IgD-negative memory B cell (primary cell): ENCODE data around the gene HYAL1. TPM values are rescaled to one million over a fixed set of nuclear protein-coding genes. Genes with fewer than 3 reads are reported as not detected.
A peak's percentile ranks its signal among the peaks of the same experiment; 100 is the strongest.
"Not testable (repeated sequence)": the region's sequence is repeated elsewhere in the genome, so short reads cannot be mapped to it uniquely, and the experiment has no call there.

Experiments used
- H3K27ac Mint-ChIP-seq, 3 donors: one replicate each; pipeline ENCODE4 v1.8.0; 2020 to 2022; ENCODE audit warnings: mild to moderate bottlenecking in 3 of 3, mixed read lengths in 3 of 3, moderate library complexity in 1 of 3
- H3K27me3 Mint-ChIP-seq: one replicate; pipeline ENCODE4 v1.8.0; 2021; ENCODE audit warnings: mixed read lengths
- H3K36me3 Mint-ChIP-seq: one replicate; pipeline ENCODE4 v1.8.0; 2020; ENCODE audit warnings: mild to moderate bottlenecking, mixed read lengths
- H3K4me1 Mint-ChIP-seq, 3 donors: one replicate each; pipeline ENCODE4 v1.8.0; 2020 to 2022; ENCODE audit warnings: mixed read lengths in 3 of 3, mild to moderate bottlenecking in 1 of 3
- H3K4me3 Mint-ChIP-seq, 4 donors: one replicate each; pipeline ENCODE4 v1.8.0; 2020 to 2022; ENCODE audit warnings: mild to moderate bottlenecking in 4 of 4, mixed read lengths in 4 of 4, moderate library complexity in 3 of 4
- H3K9me3 Mint-ChIP-seq, 3 donors: one replicate each; pipeline ENCODE4 v1.8.0; 2020 to 2021; ENCODE audit warnings: mixed read lengths in 3 of 3, mild to moderate bottlenecking in 1 of 3
- polyA plus RNA-seq: library from polyadenylated mRNA; unstranded; fragments of 300-500 nt; fragmentation: Illumina TruSeq; gene quantifications from one replicate; pipeline ENCODE4 v1.2.3, GENCODE V29; 2021

The HYAL1 gene
- polyA plus RNA-seq, 1 donor from 2014 or later = 0.14 TPM

DNA sequence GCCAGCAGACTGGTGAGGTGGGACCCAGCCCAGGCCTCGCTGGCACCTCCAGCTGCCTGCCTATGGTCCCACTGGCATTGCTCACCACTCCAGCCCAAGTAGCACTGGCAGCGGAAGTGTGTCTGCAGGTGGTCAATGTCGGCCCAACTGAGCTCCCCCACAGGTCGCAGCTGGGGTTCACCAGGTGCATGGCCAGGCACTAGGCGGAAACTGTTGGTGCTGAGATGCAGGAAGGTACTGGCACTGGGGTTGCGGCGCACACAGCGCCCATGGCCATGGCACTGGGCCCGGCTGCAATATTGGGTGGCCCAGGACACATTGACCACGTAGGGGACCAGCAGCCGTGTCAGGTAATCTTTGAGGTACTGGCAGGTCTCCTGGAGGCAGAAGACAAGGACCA is 14.8 kb upstream of the HYAL1 start:
- Mint-ChIP-seq H3K4me3 (peak overlapping the region in 2 of 4 donors; percentile 78 to 92), H3K27me3 (no peaks in the 10 kb centered on the region), H3K9me3 (no peaks in the 10 kb centered on the region), H3K27ac (peak overlapping the region in 1 of 3 donors; percentile 82), H3K4me1 (peaks cover 24 to 39% (median 25%) of the 10 kb centered on the region in 3 donors), H3K36me3 (peaks cover 2% of the 10 kb centered on the region)

- Mint-ChIP-seq H3K36me3 (peaks cover 2% of the 10 kb centered on the region), H3K27ac (peak overlapping the region in 1 of 3 donors; percentile 78), H3K27me3 (no peaks in the 10 kb centered on the region), H3K4me3 (peak overlapping the region in 1 of 4 donors; percentile 82), H3K9me3 (no peaks in the 10 kb centered on the region), H3K4me1 (peaks cover 21 to 39% (median 24%) of the 10 kb centered on the region in 3 donors)
Observed at GRCh38 chr3:50317300-50317699, 13.9 kb upstream of the HYAL1 start.

- Mint-ChIP-seq H3K9me3 (no peaks in the 10 kb centered on the region), H3K4me1 (peaks cover 20 to 39% (median 24%) of the 10 kb centered on the region in 3 donors), H3K27me3 (no peaks in the 10 kb centered on the region), H3K4me3 (peak overlapping the region; percentile 45 to 86 (median 79)), H3K27ac (peak overlapping the region; percentile 65 to 78 (median 68)), H3K36me3 (peaks cover 2% of the 10 kb centered on the region)
Observed at GRCh38 chr3:50316657-50317242, 13.4 kb upstream of the HYAL1 start.

DNA sequence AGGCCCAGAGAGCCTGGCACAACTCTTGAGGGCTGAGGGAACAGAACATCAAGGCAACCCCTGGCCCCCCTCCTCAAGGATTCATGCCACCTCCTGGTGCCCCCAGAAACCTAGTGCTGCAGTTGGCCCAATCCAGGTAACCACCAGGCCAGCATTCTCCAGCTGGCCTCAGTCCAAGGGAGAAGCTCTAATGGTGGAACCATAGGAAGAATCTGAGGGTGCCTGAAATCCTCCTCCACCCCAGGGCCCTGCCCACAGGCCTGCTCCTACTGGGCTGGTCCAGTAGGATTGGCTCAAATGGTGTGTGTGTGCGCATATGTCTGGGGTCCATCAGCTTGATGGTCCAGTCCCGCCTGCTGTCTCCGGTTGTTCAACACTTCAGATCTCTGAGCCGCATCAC is 11.4 kb upstream of the HYAL1 start:
- Mint-ChIP-seq H3K27me3 (no peaks in the 10 kb centered on the region), H3K4me3 (no peak overlapping the region), H3K27ac (no peak overlapping the region), H3K36me3 (peaks cover 2% of the 10 kb centered on the region), H3K9me3 (no peaks in the 10 kb centered on the region), H3K4me1 (peaks cover 14 to 31% (median 18%) of the 10 kb centered on the region in 3 donors)

- peak overlapping the region in 1 of 3 donors; percentile 26 for H3K27ac Mint-ChIP-seq
- peaks cover 12 to 28% (median 16%) of the 10 kb centered on the region in 3 donors for H3K4me1 Mint-ChIP-seq
- no peak overlapping the region for H3K4me3 Mint-ChIP-seq
- H3K27me3 Mint-ChIP-seq = no peaks in the 10 kb centered on the region
- H3K9me3 Mint-ChIP-seq = no peaks in the 10 kb centered on the region
- peaks cover 2% of the 10 kb centered on the region for H3K36me3 Mint-ChIP-seq
Observed at GRCh38 chr3:50314342-50314741, 11.0 kb upstream of the HYAL1 start.

DNA sequence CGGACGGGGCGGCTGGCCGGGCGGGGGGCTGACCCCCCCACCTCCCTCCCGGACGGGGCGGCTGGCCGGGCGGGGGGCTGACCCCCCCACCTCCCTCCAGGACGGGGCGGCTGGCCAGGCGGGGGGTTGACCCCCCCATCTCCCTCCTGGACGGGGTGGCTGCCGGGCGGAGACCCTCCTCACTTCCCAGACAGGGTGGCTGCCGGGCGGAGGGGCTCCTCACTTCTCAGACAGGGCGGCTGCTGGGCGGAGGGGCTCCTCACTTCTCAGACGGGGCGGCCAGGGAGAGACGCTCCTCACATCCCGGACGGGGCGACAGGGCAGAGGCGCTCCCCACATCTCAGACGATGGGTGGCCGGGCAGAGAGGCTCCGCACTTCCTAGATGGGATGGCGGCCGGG is 8.7 kb upstream of the HYAL1 start:
- not testable (repeated sequence) for H3K4me3 Mint-ChIP-seq, H3K27ac Mint-ChIP-seq, H3K27me3 Mint-ChIP-seq, H3K9me3 Mint-ChIP-seq, H3K36me3 Mint-ChIP-seq
- peaks cover 9 to 14% (median 10%) of the 10 kb centered on the region in 3 donors for H3K4me1 Mint-ChIP-seq

DNA sequence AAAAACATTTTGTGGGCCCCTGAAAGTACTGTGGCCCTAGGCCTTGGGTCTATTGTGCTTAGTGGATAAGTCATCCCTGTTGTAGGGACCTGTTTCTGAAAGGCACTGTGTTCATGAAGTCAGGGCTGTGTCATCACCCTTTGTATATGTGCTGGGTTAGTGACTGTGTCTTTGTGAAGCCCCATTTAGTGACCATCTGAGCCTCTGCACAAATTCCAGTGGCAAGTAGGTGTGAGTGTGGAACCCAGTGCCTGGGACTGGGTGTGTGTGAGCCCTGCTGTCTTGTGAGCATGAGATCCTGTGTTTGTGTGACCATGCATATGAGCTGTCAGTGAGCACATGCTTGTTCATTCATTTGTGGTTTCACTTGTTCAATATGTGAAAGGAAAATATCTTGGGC is 1.2 kb upstream of the HYAL1 start:
- Mint-ChIP-seq H3K36me3 (no peaks in the 10 kb centered on the region), H3K4me3 (peak overlapping the region in 1 of 4 donors; percentile 50), H3K27me3 (no peaks in the 10 kb centered on the region), H3K4me1 (peaks cover 7 to 13% (median 9%) of the 10 kb centered on the region in 3 donors), H3K9me3 (no peaks in the 10 kb centered on the region), H3K27ac (peak overlapping the region in 1 of 3 donors; percentile 46)

DNA sequence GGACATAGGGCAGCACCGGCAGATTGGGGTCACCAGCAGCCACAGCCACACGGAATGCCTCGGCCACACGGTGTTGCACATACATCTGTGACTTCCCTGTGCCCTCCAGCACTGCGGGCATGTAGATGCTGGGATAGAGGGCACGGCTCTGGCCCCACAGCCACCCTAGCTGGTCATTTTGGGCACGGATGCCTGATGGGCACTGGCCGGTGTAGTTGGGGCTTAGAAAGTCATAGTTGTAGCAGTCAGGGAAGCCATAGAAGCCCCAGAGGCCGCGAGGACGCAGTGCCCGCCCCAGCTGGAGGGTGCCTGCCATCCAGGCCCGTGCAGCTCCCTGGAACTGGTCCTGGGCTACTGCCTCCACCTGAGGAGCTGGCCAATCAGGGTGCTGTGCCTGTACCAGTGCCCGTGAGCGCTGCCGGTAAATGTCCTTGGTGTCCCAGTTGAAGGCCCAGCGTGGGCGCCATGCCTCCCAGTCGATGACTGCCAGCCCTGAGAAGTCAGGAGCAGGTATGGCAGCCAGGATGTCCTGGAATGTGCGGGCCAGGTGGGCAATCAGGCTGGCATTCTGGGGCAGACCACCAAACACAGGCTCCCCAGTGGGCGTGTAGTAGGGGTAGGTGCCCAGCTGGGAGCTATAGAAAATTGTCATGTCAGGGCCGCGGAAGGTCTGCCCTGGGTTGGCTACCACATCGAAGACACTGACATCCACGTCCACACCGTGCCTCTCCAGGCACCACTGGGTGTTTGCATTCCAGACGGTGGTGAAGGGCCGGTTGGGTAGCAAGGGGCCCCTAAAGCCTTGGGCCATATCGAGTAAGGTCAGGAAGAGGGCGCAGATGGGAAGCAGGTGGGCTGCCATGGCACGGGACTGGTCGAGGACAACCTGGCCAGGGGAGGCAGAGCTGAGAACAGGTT is 1.0 kb downstream of the HYAL1 start:
- peaks cover 12 to 23% (median 16%) of the 10 kb centered on the region in 3 donors for H3K4me1 Mint-ChIP-seq
- H3K36me3 Mint-ChIP-seq = no peaks in the 10 kb centered on the region
- H3K9me3 Mint-ChIP-seq = no peaks in the 10 kb centered on the region
- peak overlapping the region in 1 of 4 donors; percentile 54 for H3K4me3 Mint-ChIP-seq
- H3K27ac Mint-ChIP-seq = no peak overlapping the region
- H3K27me3 Mint-ChIP-seq = no peaks in the 10 kb centered on the region

DNA sequence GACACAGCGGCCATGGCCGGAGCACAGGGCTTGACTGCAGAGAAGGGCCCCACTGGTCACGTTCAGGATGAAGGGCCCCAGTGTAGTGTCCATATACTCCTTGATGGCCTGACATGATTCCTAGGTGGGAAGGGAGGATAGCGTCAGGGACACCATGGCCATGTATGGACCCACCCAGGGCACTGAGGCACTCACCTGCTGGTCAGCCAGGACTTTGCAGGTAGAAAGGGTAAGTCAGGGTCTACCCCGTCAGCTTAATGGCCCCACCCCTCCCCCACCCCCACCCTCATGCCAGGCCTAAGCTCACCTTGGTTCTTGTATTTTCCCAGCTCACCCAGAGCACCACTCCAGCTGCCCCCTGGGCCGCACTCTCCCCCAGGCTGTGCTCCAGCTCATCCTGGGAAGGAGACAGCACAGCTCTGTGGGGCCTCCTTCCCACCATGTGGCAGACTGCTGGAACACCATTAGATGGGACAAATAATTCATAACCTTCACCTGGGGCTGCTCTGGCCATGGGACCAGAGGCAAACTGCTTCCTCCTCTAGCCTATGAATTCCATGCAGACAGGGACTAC is 2.6 kb downstream of the HYAL1 start:
- Mint-ChIP-seq H3K27ac (peak overlapping the region in 2 of 3 donors; percentile 23 to 98), H3K36me3 (no peaks in the 10 kb centered on the region), H3K4me1 (peaks cover 12 to 23% (median 18%) of the 10 kb centered on the region in 3 donors), H3K27me3 (no peaks in the 10 kb centered on the region), H3K4me3 (peak overlapping the region in 2 of 4 donors; percentile 29 to 83), H3K9me3 (no peaks in the 10 kb centered on the region)

GRCh38 chr3:50299929-50300680 is 3.3 kb downstream of the HYAL1 start:
- Mint-ChIP-seq H3K9me3 (no peaks in the 10 kb centered on the region), H3K36me3 (no peaks in the 10 kb centered on the region), H3K27ac (peak overlapping the region; percentile 86 to 98 (median 98)), H3K4me3 (peak overlapping the region; percentile 83 to 99 (median 98)), H3K27me3 (no peaks in the 10 kb centered on the region), H3K4me1 (peaks cover 12 to 23% (median 18%) of the 10 kb centered on the region in 3 donors)

GRCh38 chr3:50299638-50299928 is 3.8 kb downstream of the HYAL1 start:
- no peaks in the 10 kb centered on the region for H3K36me3 Mint-ChIP-seq
- H3K9me3 Mint-ChIP-seq = no peaks in the 10 kb centered on the region
- H3K4me1 Mint-ChIP-seq = peaks cover 12 to 23% (median 16%) of the 10 kb centered on the region in 3 donors
- H3K27ac Mint-ChIP-seq = peak overlapping the region; percentile 86 to 98 (median 98)
- no peaks in the 10 kb centered on the region for H3K27me3 Mint-ChIP-seq
- peak overlapping the region; percentile 83 to 99 (median 98) for H3K4me3 Mint-ChIP-seq

- Mint-ChIP-seq H3K9me3 (no peaks in the 10 kb centered on the region), H3K27ac (peak within 1 kb of the TSS; percentile 86 to 98 (median 98)), H3K27me3 (no peaks in the 10 kb centered on the region), H3K4me3 (peak within 1 kb of the TSS; percentile 83 to 99 (median 98)), H3K4me1 (peaks cover 12 to 23% (median 15%) of the 10 kb centered on the region in 3 donors), H3K36me3 (no peaks in the 10 kb centered on the region)
Observed at GRCh38 chr3:50298836-50299637, 4.3 kb downstream of the HYAL1 start, which contains the start of the genes HYAL3 and NAA80. HYAL3 (minus strand) TSS chr3:50299405; CDS start chr3:50295602, 3,803 bp downstream. NAA80 (minus strand) TSS chr3:50299405; CDS start chr3:50297463, 1,942 bp downstream.

GRCh38 chr3:50297896-50298725 is 5.3 kb downstream of the HYAL1 start:
- H3K27me3 Mint-ChIP-seq = no peaks in the 10 kb centered on the region
- H3K9me3 Mint-ChIP-seq = no peaks in the 10 kb centered on the region
- H3K4me3 Mint-ChIP-seq = peak overlapping the region; percentile 83 to 99 (median 98)
- peak overlapping the region in 2 of 3 donors; percentile 86 to 98 for H3K27ac Mint-ChIP-seq
- peaks cover 12 to 23% (median 17%) of the 10 kb centered on the region in 3 donors for H3K4me1 Mint-ChIP-seq
- no peaks in the 10 kb centered on the region for H3K36me3 Mint-ChIP-seq
